GM19324 (cell line): ENCODE data around the gene ZKSCAN1.
"Not testable (repeated sequence)": the region's sequence is repeated elsewhere in the genome, so short reads cannot be mapped to it uniquely, and the experiment has no call there.

ENCODE experiments used
- ATAC-seq: cut with Tn5 transposase; IDR thresholded peaks from one replicate; pipeline ENCODE4 v1.9.1; 2021; ENCODE audit warnings: mild to moderate bottlenecking, moderate library complexity; ENCODE audit not compliant: unreplicated experiment, low FRiP score

Gene ZKSCAN1

GRCh38 chr7:99997545-99998137 lies 17.8 kb upstream of the ZKSCAN1 start:
- no peak for ATAC-seq

DNA sequence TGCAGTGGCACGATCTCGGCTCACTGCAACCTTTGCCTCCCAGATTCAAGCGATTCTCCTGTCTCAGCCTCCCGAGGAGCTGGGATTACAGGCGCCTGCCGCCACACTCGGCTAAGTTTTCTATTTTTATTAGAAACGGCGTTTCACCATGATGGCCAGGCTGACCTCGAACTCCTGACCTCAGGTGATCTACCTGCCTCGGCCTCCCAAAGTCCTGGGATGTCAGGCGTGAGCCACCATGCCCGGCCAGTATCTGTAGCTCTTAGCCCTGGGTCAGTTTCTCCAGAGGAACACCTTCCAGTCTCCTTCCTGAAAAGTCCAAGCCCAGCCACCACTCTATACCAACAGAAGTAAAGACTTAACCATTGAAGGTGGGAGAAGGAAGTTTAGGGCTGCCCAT lies 15.2 kb upstream of the ZKSCAN1 start:
- no peak for ATAC-seq

- ATAC-seq: no peak
Observed at GRCh38 chr7:100003711-100004661, 11.4 kb upstream of the ZKSCAN1 start.

GRCh38 chr7:100007887-100008286 lies 7.5 kb upstream of the ZKSCAN1 start:
- ATAC-seq: no peak

DNA sequence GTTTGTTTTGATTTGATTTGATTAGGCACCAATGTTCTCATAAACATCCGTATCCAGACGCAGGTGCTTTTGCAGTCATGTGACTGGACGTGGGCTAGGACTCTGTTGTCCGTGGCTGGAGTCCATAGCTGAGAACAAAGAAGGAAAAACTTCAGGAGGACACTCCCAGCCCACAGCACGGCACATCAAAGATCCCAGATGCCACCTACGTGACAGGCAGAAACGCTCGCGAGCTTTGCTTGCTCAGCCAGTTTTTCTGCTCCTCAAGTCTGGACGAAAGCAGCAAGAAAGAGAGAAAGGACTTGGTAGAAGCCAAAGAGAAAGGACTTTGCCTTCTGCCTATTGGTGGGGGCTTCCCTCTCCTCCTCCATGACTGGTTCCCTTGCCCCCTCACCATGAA lies 6.9 kb upstream of the ZKSCAN1 start:
- no peak for ATAC-seq

DNA sequence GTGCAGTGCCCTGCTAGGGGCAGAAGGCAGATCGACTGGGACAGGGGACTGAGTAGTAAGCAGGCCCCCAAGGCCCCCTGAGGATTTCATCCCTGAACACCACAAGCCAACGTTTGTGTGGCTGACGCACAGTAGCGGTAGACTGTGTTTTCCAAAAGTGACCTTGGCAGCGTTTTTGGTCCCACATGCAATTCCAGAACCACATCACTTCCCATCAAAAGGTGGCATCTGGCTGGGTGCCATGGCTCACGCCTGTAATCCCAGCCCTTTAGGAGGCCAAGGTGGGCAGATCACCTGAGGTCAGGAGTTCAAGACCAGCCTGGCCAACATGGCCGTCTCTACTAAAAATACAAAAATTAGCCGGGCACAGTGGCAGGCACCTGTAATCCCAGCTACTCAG lies 5.4 kb upstream of the ZKSCAN1 start:
- ATAC-seq: not testable (repeated sequence)

DNA sequence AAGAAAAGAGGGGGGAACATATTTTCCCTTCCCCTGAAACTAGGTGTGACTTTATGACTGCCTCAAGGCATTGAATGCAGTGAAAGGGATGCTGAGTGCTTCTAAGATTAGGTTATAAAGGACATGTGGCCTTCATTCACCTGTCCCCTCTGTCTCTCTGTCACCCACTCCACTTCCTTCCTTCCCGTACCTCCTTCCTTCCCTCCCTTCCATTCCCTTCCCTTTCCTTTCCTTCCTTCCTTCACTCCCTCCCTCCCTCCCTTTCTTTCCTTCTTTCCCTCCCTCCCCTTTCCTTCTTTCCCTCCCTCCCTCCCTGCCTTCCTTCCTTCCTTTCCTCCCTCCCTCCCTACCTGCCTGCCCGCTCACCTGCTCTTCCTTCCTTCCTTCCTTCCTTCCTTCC lies 4.5 kb upstream of the ZKSCAN1 start:
- ATAC-seq: no peak

DNA sequence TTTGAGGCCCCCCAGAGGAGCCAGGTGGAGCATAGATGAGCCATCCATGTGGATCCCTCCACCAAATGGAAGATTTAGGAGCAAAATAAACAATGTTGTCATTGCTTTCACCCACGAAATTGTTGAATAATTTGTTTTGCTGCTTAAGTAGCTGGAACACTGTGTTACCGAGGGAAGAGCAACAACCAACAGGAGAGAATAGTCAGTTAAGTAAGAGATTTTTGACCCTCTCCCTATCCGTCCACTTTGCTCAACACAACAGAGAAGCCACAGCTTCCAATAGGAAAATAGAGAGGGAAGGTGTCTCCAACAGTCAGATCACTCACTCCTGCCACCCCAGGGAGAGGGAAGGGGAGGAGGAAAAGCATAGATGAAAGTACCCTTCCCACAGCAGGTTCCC lies 3.9 kb upstream of the ZKSCAN1 start:
- no peak for ATAC-seq

DNA sequence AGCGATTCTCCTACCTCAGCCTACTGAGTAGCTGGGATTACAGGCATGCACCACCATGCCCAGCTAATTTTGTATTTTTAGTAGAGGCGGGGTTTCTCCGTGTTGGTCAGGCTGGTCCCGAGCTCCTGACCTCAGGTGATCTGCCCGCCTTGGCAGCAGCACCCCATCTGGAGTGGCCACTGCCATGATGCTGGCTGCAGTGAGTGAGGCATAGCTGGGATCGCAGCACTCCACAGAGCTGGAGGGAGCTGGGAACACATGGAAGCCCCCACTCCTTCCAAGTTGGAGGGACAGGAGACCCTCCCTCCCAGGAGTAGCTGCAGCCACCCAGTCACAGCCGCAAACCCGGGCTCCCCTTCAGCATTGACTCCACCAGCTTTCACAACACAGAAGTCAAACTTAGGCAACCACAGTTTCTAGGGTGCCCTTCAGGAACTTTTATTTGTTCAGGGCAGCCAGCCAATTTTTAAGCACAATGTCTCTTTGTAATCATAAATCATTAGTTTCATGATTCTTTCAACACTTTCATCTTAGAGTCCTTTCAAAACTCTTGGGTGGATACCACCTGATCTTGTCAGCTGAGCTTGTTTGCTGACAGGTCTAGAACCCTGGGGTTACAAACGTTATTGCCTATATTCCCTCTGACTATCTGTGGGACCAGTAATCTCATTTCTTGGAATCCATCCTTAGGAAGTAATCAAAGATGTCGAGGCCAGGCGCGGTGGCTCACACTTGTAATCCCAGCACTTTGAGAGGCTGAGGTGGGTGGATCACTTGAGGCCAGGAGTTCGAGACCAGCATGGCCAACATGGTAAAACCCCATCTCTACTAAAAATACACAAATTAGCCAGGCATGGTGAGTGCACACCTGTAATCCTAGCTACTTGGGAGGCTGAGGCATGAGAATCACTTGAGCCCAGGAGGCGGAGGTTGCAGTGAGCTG lies 2.7 kb upstream of the ZKSCAN1 start:
- not testable (repeated sequence) for ATAC-seq

DNA sequence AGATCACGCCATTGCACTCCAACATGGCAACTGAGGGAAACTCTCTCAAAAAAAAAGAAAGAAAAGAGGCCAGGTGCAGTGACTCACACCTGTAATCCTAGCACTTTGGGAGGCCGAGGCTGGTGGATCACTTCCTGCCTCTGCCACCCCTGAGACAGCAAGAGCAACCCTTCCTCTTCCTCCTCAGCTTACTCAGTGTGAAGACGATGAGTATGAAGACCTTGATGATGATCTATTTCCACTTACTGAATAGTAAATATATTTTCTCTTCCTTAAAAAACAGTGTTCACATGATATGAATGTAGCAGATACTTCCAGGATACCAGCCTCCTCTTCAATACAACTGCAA lies 2.1 kb upstream of the ZKSCAN1 start:
- no peak for ATAC-seq

DNA sequence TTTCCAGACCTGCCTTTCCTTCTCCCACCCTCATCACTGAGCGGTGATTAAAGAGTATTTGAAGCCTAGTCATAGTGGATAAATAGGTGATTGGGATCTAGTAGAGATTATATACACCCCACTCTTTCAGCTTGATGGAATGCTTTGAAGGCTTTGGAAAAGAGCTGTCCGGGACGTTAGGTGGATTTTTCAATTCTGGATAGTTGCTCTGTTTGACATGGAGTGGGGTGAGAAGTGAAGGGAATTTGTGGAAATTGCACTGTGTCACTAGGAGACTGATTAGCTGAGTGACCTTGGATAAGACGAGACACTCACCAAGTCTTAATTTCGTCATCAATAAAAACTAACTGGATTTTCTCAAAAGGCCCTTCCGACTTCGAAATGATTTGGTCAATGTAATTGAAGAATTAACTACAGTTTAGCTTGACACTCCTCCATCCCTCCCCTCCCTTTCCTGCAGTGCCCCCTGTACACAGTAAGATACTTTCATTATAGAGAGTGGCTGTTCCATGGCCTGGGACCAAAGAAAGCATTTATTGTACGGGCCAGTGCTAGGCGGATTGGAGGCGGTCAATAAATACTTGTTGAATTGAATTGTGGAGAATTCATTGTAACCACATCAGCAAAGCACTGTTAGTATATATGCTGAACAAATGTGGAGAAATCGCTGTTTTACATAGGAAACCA lies 962 bp downstream of the ZKSCAN1 start:
- no peak for ATAC-seq

DNA sequence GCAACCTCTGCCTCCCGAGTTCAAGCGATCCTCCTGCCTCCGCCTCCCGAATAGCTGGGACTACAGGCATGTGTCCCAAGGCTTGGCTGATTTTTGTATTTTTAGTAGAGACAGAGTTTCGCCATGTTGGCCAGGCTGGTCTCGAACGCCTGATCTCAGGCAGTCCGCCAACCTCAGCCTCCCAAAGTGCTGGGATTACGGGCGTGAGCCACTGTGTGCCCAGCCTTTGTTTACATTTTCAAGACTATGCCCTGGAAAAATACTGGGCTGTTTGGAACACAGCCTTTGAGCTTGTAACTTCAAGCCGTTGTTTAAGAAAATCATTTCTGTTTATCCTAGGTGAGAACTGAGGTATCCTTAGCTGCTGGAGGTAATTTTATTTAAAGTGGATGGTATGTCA lies 1.9 kb downstream of the ZKSCAN1 start:
- no peak for ATAC-seq

GRCh38 chr7:100017875-100018274 lies 2.5 kb downstream of the ZKSCAN1 start:
- ATAC-seq: no peak

DNA sequence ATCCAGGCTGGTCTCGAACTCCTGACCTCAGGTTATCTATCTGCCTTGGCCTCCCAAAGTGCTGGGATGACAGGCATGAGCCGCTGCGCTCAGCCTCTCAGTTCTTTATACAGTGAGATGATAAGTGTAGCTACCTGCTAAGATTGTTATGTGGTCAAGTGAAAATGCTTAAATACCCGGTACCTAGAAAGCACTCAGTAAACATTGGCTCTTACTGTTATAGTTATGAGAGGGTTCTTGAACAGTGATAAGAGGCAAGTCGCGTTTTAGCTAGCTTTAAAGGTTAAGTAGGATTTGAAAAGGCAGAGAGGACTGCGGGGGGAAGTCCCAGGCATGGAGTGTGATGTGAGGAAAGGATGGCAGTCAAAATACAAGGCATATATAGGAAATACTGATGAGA lies 4.5 kb downstream of the ZKSCAN1 start:
- no peak for ATAC-seq

DNA sequence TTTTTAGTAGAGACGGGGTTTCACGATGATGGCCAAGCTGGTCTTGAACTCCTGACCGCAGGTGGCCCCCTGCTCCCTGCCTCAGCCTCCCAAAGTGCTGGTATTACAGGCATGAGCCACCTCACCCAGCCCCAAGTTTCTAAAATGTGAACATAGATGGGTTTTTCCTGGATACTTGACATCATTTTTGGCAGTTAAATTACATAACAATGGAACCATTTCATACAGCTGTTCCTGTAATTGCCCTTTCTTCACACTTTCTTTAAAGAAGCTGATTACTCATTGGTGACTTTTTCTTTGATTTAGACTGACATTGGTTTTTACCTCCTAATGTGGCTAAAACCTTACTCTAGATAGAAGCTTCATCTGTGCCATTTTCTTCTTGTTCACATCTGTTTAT lies 5.9 kb downstream of the ZKSCAN1 start:
- no peak for ATAC-seq

DNA sequence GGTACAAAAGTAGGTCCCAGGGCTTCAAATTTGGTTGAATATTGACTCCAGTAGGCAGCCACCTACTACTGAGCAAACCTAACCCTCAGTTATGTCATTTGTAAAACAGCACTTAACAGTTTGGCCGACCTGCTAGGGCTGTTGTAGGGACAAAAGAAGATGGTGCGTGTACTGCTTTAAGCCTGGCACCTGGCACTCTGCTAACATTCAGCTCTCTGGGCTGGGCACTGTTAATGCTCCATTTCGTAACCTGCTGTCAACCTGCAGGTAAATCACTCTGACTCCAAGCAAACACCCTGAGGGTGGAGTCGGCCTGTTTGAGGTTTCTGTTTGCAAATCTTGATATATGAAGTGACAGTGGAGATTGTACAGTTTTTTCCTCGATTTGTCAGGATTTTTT lies 7.2 kb downstream of the ZKSCAN1 start:
- no peak for ATAC-seq

- no peak for ATAC-seq
Observed at GRCh38 chr7:100023526-100023925, 8.1 kb downstream of the ZKSCAN1 start.

GRCh38 chr7:100024020-100024619 lies 8.7 kb downstream of the ZKSCAN1 start:
- no peak for ATAC-seq

DNA sequence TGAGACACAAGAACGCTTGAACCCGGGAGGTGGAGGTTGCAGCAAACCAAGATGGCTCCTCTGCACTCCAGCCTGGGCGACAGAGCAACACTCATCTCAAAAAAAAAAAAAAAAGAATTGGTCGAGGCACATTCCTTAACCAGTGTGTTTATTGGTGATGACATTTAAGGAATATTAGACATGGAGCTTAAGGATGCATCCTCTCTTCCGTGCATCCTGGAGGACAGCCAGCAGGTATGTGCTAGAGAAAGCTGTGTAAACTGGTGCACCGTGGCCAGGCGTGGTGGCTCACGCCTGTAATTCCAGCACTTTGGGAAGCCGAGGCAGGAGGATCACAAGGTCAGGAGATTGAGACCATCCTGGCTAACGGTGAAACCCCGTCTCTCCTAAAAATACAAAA lies 11.8 kb downstream of the ZKSCAN1 start:
- no peak for ATAC-seq

GRCh38 chr7:100029596-100029995 lies 14.2 kb downstream of the ZKSCAN1 start:
- ATAC-seq: no peak
